Endothelial cell (in vitro differentiated cells): ENCODE measurements around the gene NEUROD2. TPM values are rescaled to one million over a fixed set of nuclear protein-coding genes. Genes with fewer than 3 reads are reported as not detected.

Experiments used
- DNase-seq: peaks from one replicate; pipeline ENCODE4 v3.0.0; 2021; ENCODE audit warnings: low spot score
- H3K27ac Mint-ChIP-seq: one replicate; pipeline ENCODE4 v1.8.0; 2021; ENCODE audit warnings: mixed read lengths, inconsistent platforms; ENCODE audit not compliant: unreplicated experiment
- H3K27me3 Mint-ChIP-seq: one replicate; pipeline ENCODE4 v1.8.0; 2021; ENCODE audit warnings: mild to moderate bottlenecking, moderate library complexity, mixed read lengths, inconsistent platforms; ENCODE audit not compliant: unreplicated experiment
- H3K36me3 Mint-ChIP-seq: one replicate; pipeline ENCODE4 v1.8.0; 2021; ENCODE audit warnings: mild to moderate bottlenecking, low read depth, mixed read lengths, inconsistent platforms; ENCODE audit not compliant: unreplicated experiment
- H3K4me1 Mint-ChIP-seq: one replicate; pipeline ENCODE4 v1.8.0; 2021; ENCODE audit warnings: mild to moderate bottlenecking, mixed read lengths, inconsistent platforms; ENCODE audit not compliant: unreplicated experiment
- H3K4me3 Mint-ChIP-seq: one replicate; pipeline ENCODE4 v1.8.0; 2021; ENCODE audit warnings: mild to moderate bottlenecking, mixed read lengths, inconsistent platforms; ENCODE audit not compliant: unreplicated experiment
- H3K9me3 Mint-ChIP-seq: one replicate; pipeline ENCODE4 v1.8.0; 2021; ENCODE audit warnings: mixed read lengths, inconsistent platforms; ENCODE audit not compliant: unreplicated experiment
- CTCF ChIP-seq: fragments of 200-600 bp; sonication (generic); IDR thresholded peaks from one replicate; pipeline ENCODE4 v1.5.0; 2021; ENCODE audit warnings: antibody characterized with exemption; ENCODE audit not compliant: unreplicated experiment
- total RNA-seq: library from RNA; stranded (reverse); fragmentation: NEBNext Ultra II Directional; extraction: Animal tissue kit (Norgen Biotek cat#: 25700); gene quantifications from one replicate; pipeline ENCODE4 v1.2.1, GENCODE V29; 2021; ENCODE audit not compliant: unreplicated experiment

The NEUROD2 gene
- total RNA-seq, 1 donor from 2014 or later: not detected

- Mint-ChIP-seq H3K27ac (peak overlapping the region; percentile 25), H3K27me3 (peaks cover 17% of the 10 kb centered on the region), H3K9me3 (no peaks in the 10 kb centered on the region), H3K4me3 (no peak overlapping the region), H3K4me1 (peaks cover 4% of the 10 kb centered on the region), H3K36me3 (no peaks in the 10 kb centered on the region)
- no peak for DNase-seq
- TF ChIP-seq CTCF: no peak
Observed at GRCh38 chr17:39624313-39624712, 16.6 kb upstream of the NEUROD2 start.

- Mint-ChIP-seq H3K27me3 (peaks cover 15% of the 10 kb centered on the region), H3K27ac (no peak overlapping the region), H3K4me3 (no peak overlapping the region), H3K4me1 (peaks cover 4% of the 10 kb centered on the region), H3K36me3 (no peaks in the 10 kb centered on the region), H3K9me3 (no peaks in the 10 kb centered on the region)
- DNase-seq: peak; percentile 92
- peak; percentile 93 for TF ChIP-seq CTCF
Observed at GRCh38 chr17:39623356-39623950, 15.7 kb upstream of the NEUROD2 start.

- Mint-ChIP-seq H3K4me3 (no peak overlapping the region), H3K4me1 (peaks cover 4% of the 10 kb centered on the region), H3K27me3 (peaks cover 14% of the 10 kb centered on the region), H3K9me3 (no peaks in the 10 kb centered on the region), H3K27ac (no peak overlapping the region), H3K36me3 (no peaks in the 10 kb centered on the region)
- DNase-seq: no peak
- TF ChIP-seq CTCF: no peak
Observed at GRCh38 chr17:39622380-39623006, 14.8 kb upstream of the NEUROD2 start.

GRCh38 chr17:39621523-39622379 lies 14.0 kb upstream of the NEUROD2 start:
- peak; percentile 100 for TF ChIP-seq CTCF
- Mint-ChIP-seq H3K27me3 (peaks cover 16% of the 10 kb centered on the region), H3K4me3 (no peak overlapping the region), H3K9me3 (no peaks in the 10 kb centered on the region), H3K4me1 (peaks cover 4% of the 10 kb centered on the region), H3K27ac (no peak overlapping the region), H3K36me3 (no peaks in the 10 kb centered on the region)
- DNase-seq: peak; percentile 93

- no peaks in the 10 kb centered on the region for H3K4me1 Mint-ChIP-seq
- no peak for TF ChIP-seq CTCF
- no peak for DNase-seq
- no peak overlapping the region for H3K27ac Mint-ChIP-seq
- H3K27me3 Mint-ChIP-seq: peaks cover 16% of the 10 kb centered on the region
- H3K9me3 Mint-ChIP-seq: no peaks in the 10 kb centered on the region
- no peak overlapping the region for H3K4me3 Mint-ChIP-seq
- no peaks in the 10 kb centered on the region for H3K36me3 Mint-ChIP-seq
Observed at GRCh38 chr17:39619786-39620101, 12.0 kb upstream of the NEUROD2 start.
